Suprapubic skin (tissue), 3 donors: Measurements from ENCODE around the gene RAPGEF2.

Source experiments
- EP300 ChIP-seq: sonication (generic); formaldehyde crosslinking; IDR thresholded peaks from one replicate; pipeline ENCODE4 v1.6.1; 2017; ENCODE audit warnings: antibody characterized with exemption
- POLR2A ChIP-seq, 2 donors: fragments of 450-650 bp; IDR thresholded peaks; one replicate each; pipeline ENCODE4 v1.6.1; 2017; ENCODE audit warnings: antibody characterized with exemption in 2 of 2, mild to moderate bottlenecking in 2 of 2, moderate library complexity in 2 of 2
- TF ChIP-seq, protein P1 (sequence below), 2 donors: fragments of 200-600 bp in 1 of 2; fragments of 450-650 bp in 1 of 2; sonication (generic) in 1 of 2; IDR thresholded peaks; one replicate each; pipeline ENCODE4 v1.5.1; 2016 to 2019; ENCODE audit warnings: antibody characterized with exemption in 2 of 2, mild to moderate bottlenecking in 1 of 2, moderate library complexity in 1 of 2

- TF ChIP-seq, protein P1, sequence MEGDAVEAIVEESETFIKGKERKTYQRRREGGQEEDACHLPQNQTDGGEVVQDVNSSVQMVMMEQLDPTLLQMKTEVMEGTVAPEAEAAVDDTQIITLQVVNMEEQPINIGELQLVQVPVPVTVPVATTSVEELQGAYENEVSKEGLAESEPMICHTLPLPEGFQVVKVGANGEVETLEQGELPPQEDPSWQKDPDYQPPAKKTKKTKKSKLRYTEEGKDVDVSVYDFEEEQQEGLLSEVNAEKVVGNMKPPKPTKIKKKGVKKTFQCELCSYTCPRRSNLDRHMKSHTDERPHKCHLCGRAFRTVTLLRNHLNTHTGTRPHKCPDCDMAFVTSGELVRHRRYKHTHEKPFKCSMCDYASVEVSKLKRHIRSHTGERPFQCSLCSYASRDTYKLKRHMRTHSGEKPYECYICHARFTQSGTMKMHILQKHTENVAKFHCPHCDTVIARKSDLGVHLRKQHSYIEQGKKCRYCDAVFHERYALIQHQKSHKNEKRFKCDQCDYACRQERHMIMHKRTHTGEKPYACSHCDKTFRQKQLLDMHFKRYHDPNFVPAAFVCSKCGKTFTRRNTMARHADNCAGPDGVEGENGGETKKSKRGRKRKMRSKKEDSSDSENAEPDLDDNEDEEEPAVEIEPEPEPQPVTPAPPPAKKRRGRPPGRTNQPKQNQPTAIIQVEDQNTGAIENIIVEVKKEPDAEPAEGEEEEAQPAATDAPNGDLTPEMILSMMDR (IDR thresholded peaks at IDR 0.05), result no peak
- no peak for TF ChIP-seq EP300
- TF ChIP-seq POLR2A (IDR thresholded peaks at IDR 0.05), result no peak
Measured at GRCh38 chr4:159284113-159284512, 181.2 kb downstream of the RAPGEF2 start.
